OCI-LY7 (cell line): ENCODE data around the gene DARS1. TPM values are rescaled to one million over a fixed set of nuclear protein-coding genes. Genes with fewer than 3 reads are reported as not detected.

Experiments used
- BruUV-seq: library from RNA; stranded (reverse); fragments of 400-500 nt; replicated peaks from 2 replicates; lab custom pipeline; 2021; lab: Mats Ljungman, UMichigan
- CTCF ChIA-PET: fragments of 300-600 bp; sonication (Branson Sonifier 250); formaldehyde crosslinking; loops from one replicate; lab custom pipeline; 2022; ENCODE audit warnings: antibody characterized with exemption; ENCODE audit not compliant: unreplicated experiment; lab: Charles Lee
- POLR2A ChIA-PET: fragments of 300-600 bp; sonication (Branson Sonifier 250); formaldehyde crosslinking; loops from one replicate; lab custom pipeline; 2022; ENCODE audit warnings: antibody characterized with exemption; lab: Charles Lee
- DNase-seq: peaks from one replicate; pipeline ENCODE4 v3.0.0-alpha.2; 2015; ENCODE audit warnings: low spot score
- H2AFZ ChIP-seq: fragments of 200-600 bp; sonication (generic), shearing (Covaris generic); 2 replicates; pipeline ENCODE4 v1.6.1; 2014; ENCODE audit warnings: mild to moderate bottlenecking, antibody characterized with exemption, low read length, moderate library complexity
- H3K27ac ChIP-seq: fragments of 200-600 bp; sonication (generic); 2 replicates; pipeline ENCODE4 v1.5.1; 2014; ENCODE audit warnings: mixed run types, low read depth, mild to moderate bottlenecking, moderate library complexity, low read length, inconsistent platforms; ENCODE audit not compliant: poor library complexity, severe bottlenecking
- H3K36me3 ChIP-seq: fragments of 200-600 bp; sonication (generic); 2 replicates; pipeline ENCODE4 v1.6.1; 2014; ENCODE audit warnings: mild to moderate bottlenecking, antibody characterized with exemption, low read length, moderate library complexity, mixed read lengths; ENCODE audit not compliant: insufficient read depth
- H3K4me1 ChIP-seq: fragments of 200-600 bp; sonication (generic); 2 replicates; pipeline ENCODE4 v1.5.1; 2014; ENCODE audit warnings: mild to moderate bottlenecking, low read length; ENCODE audit not compliant: insufficient read depth, poor library complexity, severe bottlenecking
- H3K4me2 ChIP-seq: fragments of 200-600 bp; sonication (generic); 2 replicates; pipeline ENCODE4 v1.6.1; 2014; ENCODE audit warnings: mild to moderate bottlenecking, low read length
- H3K4me3 ChIP-seq: fragments of 200-600 bp; sonication (generic); 2 replicates; pipeline ENCODE4 v1.5.1; 2014; ENCODE audit warnings: mild to moderate bottlenecking, low read depth, low read length; ENCODE audit not compliant: poor library complexity, severe bottlenecking
- H3K79me2 ChIP-seq: fragments of 200-600 bp; sonication (generic); 2 replicates; pipeline ENCODE4 v1.6.1; 2016; ENCODE audit warnings: low read depth, mild to moderate bottlenecking, low read length, moderate library complexity, mixed read lengths; ENCODE audit not compliant: insufficient read depth
- H3K9me2 ChIP-seq: fragments of 200-600 bp; sonication (generic); 2 replicates; pipeline ENCODE4 v1.6.1; 2016; ENCODE audit warnings: mild to moderate bottlenecking, low read length, mixed read lengths; ENCODE audit not compliant: insufficient read depth
- H3K9me3 ChIP-seq: fragments of 200-600 bp; sonication (generic); 2 replicates; pipeline ENCODE4 v1.6.1; 2014; ENCODE audit warnings: mild to moderate bottlenecking, mixed run types, low read length, mixed read lengths
- H4K20me1 ChIP-seq: fragments of 200-600 bp; sonication (generic); 2 replicates; pipeline ENCODE4 v1.6.1; 2014; ENCODE audit warnings: mild to moderate bottlenecking, antibody characterized with exemption, low read length, moderate library complexity, mixed read lengths; ENCODE audit not compliant: insufficient read depth
- EZH2phosphoT487 ChIP-seq: fragments of 200-600 bp; sonication (generic); IDR thresholded peaks from 2 replicates; pipeline ENCODE4 v1.6.1; 2018; ENCODE audit warnings: low read depth, borderline replicate concordance, mild to moderate bottlenecking, mixed run types, antibody characterized with exemption, low read length, moderate library complexity, mixed read lengths
- intact Hi-C: fragments of 100-400 bp; cut with micrococcal nuclease; formaldehyde crosslinking; loops from one replicate; pipeline ENCODE4 v1.10.0; 2022; ENCODE audit not compliant: unreplicated experiment
- total RNA-seq, 2 experiments: library from RNA; depleted of rRNA in 1 of 2; stranded (reverse); fragments of >200 nt in 1 of 2; shearing (Covaris generic) in 1 of 2; gene quantifications; 2 replicates each; pipeline ENCODE4 v1.2.3, GENCODE V29; 2014 to 2022
- TF ChIP-seq, protein P1 (sequence below): fragments of 200-600 bp; sonication (generic); conservative IDR thresholded peaks from 2 replicates; pipeline ENCODE4 v1.5.1; 2014; ENCODE audit warnings: mild to moderate bottlenecking, antibody characterized with exemption, low read length, moderate library complexity, mixed read lengths

The DARS1 gene
- total RNA-seq, 2 experiments from 2014 or later = 90.5 to 140 TPM

DNA sequence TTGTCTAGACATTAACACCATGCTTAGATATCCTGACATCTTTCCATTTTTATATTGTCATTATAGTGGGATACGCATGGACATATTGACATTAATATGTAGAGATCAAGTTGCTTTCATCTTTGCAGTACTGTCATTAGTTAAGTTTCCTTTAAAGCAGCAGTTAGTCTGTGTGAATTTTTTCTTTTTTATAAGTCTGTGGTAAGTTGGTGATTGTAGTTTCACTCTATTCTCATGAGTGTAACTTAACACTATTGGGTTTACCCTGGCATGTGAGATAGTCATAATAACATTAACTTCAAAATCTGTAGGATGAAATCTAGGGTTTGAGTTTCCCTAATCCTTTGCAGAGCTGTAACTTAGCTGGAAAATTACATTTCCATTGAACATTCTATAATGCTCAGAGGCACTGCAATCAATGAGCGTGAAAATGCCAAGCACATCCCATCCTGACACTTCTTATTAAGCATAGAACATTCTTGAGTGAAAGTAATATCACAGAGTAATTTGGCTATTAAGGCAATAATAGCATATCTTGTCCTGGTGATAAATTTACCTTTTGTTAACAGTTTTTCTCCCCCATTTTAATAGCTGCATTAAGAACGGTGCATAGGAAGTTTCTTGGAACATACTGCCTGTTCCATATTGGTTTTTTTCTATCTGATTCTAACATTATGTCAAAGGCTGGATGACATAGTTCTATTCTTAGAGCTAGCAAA is 47.5 kb upstream of the DARS1 start:
- no peak for DNase-seq
- Histone ChIP-seq H3K36me3 (no peaks in the 10 kb centered on the region), H3K27ac (no peak overlapping the region), H3K4me3 (no peak overlapping the region), H4K20me1 (no peaks in the 10 kb centered on the region), H3K9me3 (no peaks in the 10 kb centered on the region), H3K4me2 (no peak overlapping the region), H3K79me2 (no peaks in the 10 kb centered on the region), H3K4me1 (no peaks in the 10 kb centered on the region), H2AFZ (no peak overlapping the region), H3K9me2 (0 out of 2 replicates have a peak, but pooled peaks cover 3% of the 10 kb centered on the region)
- ChIA-PET POLR2A (interaction anchor here (1.2 to 1.7 kb wide), 4 partner anchors 12 to 40 kb away, joined by 5 to 7 read pairs (median 6); no protein-coding TSS in a partner anchor), CTCF (no interaction called here)
- BruUV-seq = no TSS peak
- TF ChIP-seq, protein P1, sequence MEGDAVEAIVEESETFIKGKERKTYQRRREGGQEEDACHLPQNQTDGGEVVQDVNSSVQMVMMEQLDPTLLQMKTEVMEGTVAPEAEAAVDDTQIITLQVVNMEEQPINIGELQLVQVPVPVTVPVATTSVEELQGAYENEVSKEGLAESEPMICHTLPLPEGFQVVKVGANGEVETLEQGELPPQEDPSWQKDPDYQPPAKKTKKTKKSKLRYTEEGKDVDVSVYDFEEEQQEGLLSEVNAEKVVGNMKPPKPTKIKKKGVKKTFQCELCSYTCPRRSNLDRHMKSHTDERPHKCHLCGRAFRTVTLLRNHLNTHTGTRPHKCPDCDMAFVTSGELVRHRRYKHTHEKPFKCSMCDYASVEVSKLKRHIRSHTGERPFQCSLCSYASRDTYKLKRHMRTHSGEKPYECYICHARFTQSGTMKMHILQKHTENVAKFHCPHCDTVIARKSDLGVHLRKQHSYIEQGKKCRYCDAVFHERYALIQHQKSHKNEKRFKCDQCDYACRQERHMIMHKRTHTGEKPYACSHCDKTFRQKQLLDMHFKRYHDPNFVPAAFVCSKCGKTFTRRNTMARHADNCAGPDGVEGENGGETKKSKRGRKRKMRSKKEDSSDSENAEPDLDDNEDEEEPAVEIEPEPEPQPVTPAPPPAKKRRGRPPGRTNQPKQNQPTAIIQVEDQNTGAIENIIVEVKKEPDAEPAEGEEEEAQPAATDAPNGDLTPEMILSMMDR = no peak
- TF ChIP-seq EZH2phosphoT487 = no peak
- intact Hi-C loops = no loop called here

DNA sequence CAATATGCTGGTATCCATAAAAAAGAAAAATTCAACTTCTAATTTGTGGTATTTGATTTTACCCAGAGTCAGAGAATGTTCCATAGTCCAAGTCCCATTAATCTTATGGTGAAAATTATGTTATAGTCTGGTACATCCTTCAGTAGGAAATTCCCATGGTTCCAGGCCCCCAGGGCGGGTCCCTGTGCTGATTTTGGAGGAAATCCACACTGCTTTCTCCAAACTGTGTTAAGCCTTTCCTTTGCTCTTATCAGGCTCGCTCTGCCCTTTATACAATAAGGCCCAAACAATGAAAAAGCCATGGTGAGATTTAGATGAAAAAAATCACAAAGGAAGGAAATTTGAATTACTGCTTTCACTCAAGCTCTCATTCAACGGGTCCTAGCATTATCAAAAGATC is 46.8 kb upstream of the DARS1 start:
- H3K9me3 ChIP-seq = no peaks in the 10 kb centered on the region
- TF ChIP-seq EZH2phosphoT487 = no peak
- TF ChIP-seq, protein P1 = no peak
- no peak overlapping the region for H2AFZ ChIP-seq
- intact Hi-C loops = no loop called here
- H3K9me2 ChIP-seq = 0 out of 2 replicates have a peak, but pooled peaks cover 3% of the 10 kb centered on the region
- no peak for DNase-seq
- ChIA-PET CTCF (no interaction called here), POLR2A (interaction anchor here (1.1 to 1.7 kb wide), 2 partner anchors 18 to 21 kb away, joined by 4 to 6 read pairs; no protein-coding TSS in a partner anchor)
- no peaks in the 10 kb centered on the region for H3K36me3 ChIP-seq
- no peak overlapping the region for H3K4me2 ChIP-seq
- BruUV-seq = no TSS peak
- H3K4me1 ChIP-seq = no peaks in the 10 kb centered on the region
- no peaks in the 10 kb centered on the region for H4K20me1 ChIP-seq
- no peak overlapping the region for H3K4me3 ChIP-seq
- H3K27ac ChIP-seq = no peak overlapping the region
- H3K79me2 ChIP-seq = no peaks in the 10 kb centered on the region

DNA sequence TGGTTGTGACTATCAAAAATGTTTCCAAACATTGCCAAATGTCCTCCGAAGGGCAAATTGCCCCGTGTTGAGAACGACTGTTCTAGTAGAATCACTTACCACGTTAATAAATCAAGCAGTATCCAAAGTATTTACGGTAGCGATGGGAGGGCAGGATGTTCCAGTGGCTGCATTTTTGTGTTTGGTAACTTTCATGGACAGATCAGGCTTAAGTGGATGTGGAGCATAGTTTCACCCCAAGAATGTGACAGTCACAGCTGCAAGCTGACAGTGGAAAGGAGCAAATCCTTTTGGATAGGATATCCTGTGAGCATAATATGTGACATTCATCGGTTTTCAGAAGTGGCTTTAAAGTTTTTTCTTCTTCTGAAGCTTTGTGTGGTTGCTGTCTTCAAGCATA is 46.3 kb upstream of the DARS1 start:
- DNase-seq = no peak
- intact Hi-C loops = no loop called here
- no peaks in the 10 kb centered on the region for H4K20me1 ChIP-seq
- no TSS peak for BruUV-seq
- no peaks in the 10 kb centered on the region for H3K36me3 ChIP-seq
- CTCF ChIA-PET = no interaction called here
- H3K9me3 ChIP-seq = no peaks in the 10 kb centered on the region
- TF ChIP-seq, protein P1 = no peak
- no peak for TF ChIP-seq EZH2phosphoT487
- no peak overlapping the region for H3K4me3 ChIP-seq
- no peak overlapping the region for H2AFZ ChIP-seq
- no peaks in the 10 kb centered on the region for H3K79me2 ChIP-seq
- no peak overlapping the region for H3K27ac ChIP-seq
- H3K4me2 ChIP-seq = no peak overlapping the region
- no peaks in the 10 kb centered on the region for H3K4me1 ChIP-seq
- POLR2A ChIA-PET = interaction anchor here (0.7 to 1.1 kb wide), 3 partner anchors 20 to 195 kb away, joined by 3 to 4 read pairs (median 4); no protein-coding TSS in a partner anchor
- 0 out of 2 replicates have a peak, but pooled peaks cover 3% of the 10 kb centered on the region for H3K9me2 ChIP-seq
